Erythroblast (primary cell): ENCODE measurements around the gene CTNNA2.

Experiments used
- GATA1 ChIP-seq: IDR thresholded peaks from 2 replicates; pipeline ENCODE4 v1.6.1; 2011; ENCODE audit warnings: low read depth, mild to moderate bottlenecking, control low read depth, low read length, moderate library complexity
- POLR2A ChIP-seq: IDR thresholded peaks from 2 replicates; pipeline ENCODE4 v1.6.1; 2011; ENCODE audit warnings: mild to moderate bottlenecking, low read length

DNA sequence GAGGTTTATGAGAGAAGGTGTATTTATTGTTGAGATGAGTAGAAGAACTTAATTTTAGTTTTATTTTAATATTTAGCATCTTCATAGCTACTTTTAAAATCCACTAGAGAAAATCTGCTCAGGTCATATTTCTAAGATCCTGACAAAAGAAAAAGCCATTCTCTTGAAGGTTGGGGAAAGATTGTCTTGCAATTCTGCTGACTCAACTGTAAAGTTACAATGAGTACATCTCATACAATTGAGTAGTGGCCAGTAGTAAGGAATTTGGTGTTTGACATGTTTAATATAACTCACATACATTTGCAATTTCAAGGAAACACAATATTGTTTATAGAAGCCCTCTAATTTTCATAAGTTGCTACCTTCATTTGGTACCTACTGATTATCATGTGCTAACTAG, 447.2 kb downstream of the CTNNA2 start:
- TF ChIP-seq POLR2A: no peak
- TF ChIP-seq GATA1: no peak
